Measurements from ENCODE around the gene ZNRF3. TPM values are rescaled to one million over a fixed set of nuclear protein-coding genes. Genes with fewer than 3 reads are reported as not detected.

The ZNRF3 gene
- total RNA-seq (1 to 10 TPM; 4.4 to 7.7 (median 6.3) TPM), polyA plus RNA-seq (1 to 10 TPM; 1.8 to 2.2 TPM)
- long read RNA-seq, donor 1, full-length matches to known transcripts, result 1 of 10 reads
- long read RNA-seq, donor 1, partial matches to known transcripts, result 8 of 10 reads
- long read RNA-seq, donor 1, other reads (novel, unspliced or antisense), result 1 of 10 reads
- long read RNA-seq, donor 2, full-length matches to known transcripts, result 5 of 29 reads
- long read RNA-seq, donor 2, partial matches to known transcripts, result 15 of 29 reads
- long read RNA-seq, donor 2, other reads (novel, unspliced or antisense), result 9 of 29 reads
- long read RNA-seq, donor 3, partial matches to known transcripts, result 15 of 17 reads
- long read RNA-seq, donor 3, other reads (novel, unspliced or antisense), result 2 of 17 reads

DNA sequence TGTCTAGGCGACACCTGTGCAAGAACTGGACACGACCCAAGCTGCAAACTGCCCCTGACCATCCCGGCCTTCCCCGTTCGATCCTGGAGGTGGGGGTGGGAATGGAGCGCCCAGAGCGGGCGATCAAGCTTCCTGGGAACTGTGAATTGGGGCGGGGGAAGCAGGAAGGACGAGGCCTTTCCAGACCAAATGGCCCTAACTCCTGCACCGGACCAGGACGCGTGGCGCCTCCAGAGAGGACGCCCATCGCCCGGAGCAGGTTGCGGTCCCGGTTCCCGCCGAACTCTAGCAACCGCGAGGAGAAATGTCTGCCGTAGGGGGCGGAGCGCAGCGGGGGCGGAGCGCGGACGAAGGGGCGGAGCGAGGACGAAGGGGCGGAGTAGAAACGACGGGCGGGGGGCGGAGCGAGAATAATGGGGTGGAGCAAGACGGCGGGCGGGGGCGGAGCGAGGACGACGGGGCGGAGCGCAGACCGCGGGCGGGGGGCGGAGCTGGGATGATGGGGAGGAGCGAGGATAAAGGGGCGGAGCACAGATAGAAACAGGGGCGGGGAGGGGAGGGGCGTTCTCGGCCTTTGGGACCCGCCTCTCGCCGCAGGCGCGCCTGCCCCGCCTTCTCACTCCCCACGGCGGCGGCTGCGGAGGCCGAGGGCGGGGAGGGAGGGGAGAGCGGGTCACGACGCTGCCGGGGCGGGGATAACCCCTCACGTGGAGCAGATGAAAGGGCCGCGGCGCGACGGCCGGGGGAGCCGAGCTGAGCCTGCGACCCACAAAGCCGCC lies at the start of gene ZNRF3:
Gene ZNRF3, plus strand, starts transcription at position 695 of the 779 bp plus-strand sequence. CDS start 195 bp downstream, outside the sequence.
- peak; percentile 91 to 93 for DNase-seq
- intact Hi-C loops (cut with DNase I), result no loop called here

DNA sequence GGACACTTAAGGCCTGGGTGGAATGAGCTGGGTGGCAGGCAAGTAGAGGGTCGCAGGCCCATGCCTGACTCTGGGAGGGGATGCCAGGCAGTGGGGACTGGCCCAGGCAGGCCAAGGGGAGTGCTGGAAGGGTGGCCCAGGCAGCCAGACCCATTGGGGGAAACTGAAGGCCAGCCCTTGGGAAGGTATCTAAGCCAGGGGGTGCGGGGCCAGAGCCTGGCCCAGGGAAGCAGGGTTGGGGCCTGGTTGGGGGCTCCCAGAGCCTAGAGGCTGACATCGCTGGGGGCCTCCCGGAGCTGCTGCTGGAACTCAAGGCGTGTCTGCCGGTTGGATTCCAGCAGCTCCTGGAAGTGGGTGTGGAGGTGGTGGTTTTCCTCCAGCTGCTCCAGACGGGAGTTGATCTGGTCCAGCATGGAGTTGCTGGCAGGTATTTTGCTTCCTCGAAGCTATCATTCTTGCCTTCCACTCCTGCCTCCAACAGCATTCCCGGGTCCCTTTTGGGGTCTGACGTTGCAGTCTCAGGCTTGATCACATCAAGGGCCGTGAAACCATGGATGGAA lies 47.7 kb upstream of the ZNRF3 start:
- 90 to 91% methylated on average over 11 of the region's 11 CpGs for WGBS, 2 donors
- H3K27me3 ChIP-seq, result no peaks in the 10 kb centered on the region
- DNase-seq, result no peak
- no peak overlapping the region for H3K4me3 ChIP-seq
- ATAC-seq, result no peak
- intact Hi-C loops (cut with DNase I), result loop anchor here in 1 of 10 donors (10.0 kb wide), 1 partner anchor 791 kb away; no protein-coding TSS in a partner anchor
- peaks cover 0 to 15% (median 0%) of the 10 kb centered on the region in 9 donors for H3K36me3 ChIP-seq
- no peak overlapping the region for H3K27ac ChIP-seq
- H3K9me3 ChIP-seq, result no peaks in the 10 kb centered on the region
- TF ChIP-seq, protein P1, sequence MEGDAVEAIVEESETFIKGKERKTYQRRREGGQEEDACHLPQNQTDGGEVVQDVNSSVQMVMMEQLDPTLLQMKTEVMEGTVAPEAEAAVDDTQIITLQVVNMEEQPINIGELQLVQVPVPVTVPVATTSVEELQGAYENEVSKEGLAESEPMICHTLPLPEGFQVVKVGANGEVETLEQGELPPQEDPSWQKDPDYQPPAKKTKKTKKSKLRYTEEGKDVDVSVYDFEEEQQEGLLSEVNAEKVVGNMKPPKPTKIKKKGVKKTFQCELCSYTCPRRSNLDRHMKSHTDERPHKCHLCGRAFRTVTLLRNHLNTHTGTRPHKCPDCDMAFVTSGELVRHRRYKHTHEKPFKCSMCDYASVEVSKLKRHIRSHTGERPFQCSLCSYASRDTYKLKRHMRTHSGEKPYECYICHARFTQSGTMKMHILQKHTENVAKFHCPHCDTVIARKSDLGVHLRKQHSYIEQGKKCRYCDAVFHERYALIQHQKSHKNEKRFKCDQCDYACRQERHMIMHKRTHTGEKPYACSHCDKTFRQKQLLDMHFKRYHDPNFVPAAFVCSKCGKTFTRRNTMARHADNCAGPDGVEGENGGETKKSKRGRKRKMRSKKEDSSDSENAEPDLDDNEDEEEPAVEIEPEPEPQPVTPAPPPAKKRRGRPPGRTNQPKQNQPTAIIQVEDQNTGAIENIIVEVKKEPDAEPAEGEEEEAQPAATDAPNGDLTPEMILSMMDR (IDR thresholded peaks at IDR 0.05), result no peak
- H3K4me1 ChIP-seq, result no peaks in the 10 kb centered on the region

More for the DNA sequence above, at the start of gene ZNRF3:
- H3K4me1 ChIP-seq, result peaks cover 3 to 38% (median 18%) of the 10 kb centered on the region in 9 donors
- no peaks in the 10 kb centered on the region for H3K36me3 ChIP-seq
- ATAC-seq, result peak; percentile 96 to 99 (median 98)
- H3K4me3 ChIP-seq, result peak within 1 kb of the TSS; percentile 51 to 83 (median 70)
- 1% methylated on average over 74 to 80 of the region's 85 CpGs for WGBS, 2 donors
- no peaks in the 10 kb centered on the region for H3K9me3 ChIP-seq
- H3K27me3 ChIP-seq, result peaks cover 0 to 13% (median 0%) of the 10 kb centered on the region in 7 donors
- H3K27ac ChIP-seq, result peak within 1 kb of the TSS in 8 of 10 donors; percentile 58 to 72 (median 70)
- TF ChIP-seq, protein P1 (IDR thresholded peaks at IDR 0.05), result no peak

DNA sequence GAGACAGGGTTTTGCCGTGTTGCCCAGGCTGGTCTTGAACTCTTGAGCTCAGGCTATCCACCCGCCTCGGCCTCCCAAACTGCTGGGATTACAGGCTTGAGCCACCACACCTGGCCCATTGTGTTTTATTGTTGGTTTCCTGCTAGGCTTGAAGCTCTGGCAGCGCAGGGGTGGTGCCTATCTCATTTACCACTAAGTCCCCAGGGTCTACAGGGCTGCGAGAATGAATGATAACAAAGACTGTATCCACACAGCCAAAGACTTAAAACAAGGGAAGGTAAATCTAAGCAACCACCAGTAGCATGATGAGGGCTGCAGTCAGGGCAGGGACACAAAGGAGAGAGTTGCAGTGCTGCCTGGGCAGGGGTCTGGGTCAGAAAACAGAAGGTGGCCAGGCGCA lies 45.7 kb upstream of the ZNRF3 start:
- Histone ChIP-seq H3K27me3 (no peaks in the 10 kb centered on the region), H3K27ac (no peak overlapping the region), H3K9me3 (no peaks in the 10 kb centered on the region), H3K4me1 (no peaks in the 10 kb centered on the region), H3K36me3 (peaks cover 0 to 8% (median 0%) of the 10 kb centered on the region in 9 donors), H3K4me3 (no peak overlapping the region)
- TF ChIP-seq, protein P1 (IDR thresholded peaks at IDR 0.05), result no peak
- intact Hi-C loops (cut with DNase I), result loop anchor here in 1 of 10 donors (10.0 kb wide), 1 partner anchor 793 kb away; no protein-coding TSS in a partner anchor
- no peak for DNase-seq
- 89 to 90% methylated on average over 6 of the region's 6 CpGs for WGBS, 2 donors
- no peak for ATAC-seq

DNA sequence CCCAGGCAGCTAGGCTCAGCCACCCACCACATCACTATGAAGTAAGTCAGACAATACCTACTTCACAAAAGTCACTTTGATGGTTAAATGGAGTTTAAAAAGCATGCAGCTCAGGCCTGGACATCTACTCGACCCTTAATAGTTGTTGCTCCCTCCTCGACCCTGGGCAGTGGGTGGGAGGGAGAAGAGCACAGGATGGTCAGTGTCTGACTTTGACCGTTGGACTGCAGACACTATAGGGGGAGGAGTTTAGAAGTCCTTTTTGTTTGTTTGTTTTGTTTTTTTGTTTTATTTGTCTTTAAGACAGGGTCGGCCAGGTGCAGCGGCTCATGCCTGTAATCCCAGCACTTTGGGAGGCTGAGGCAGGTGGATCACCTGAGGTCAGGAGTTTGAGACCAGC lies 44.4 kb upstream of the ZNRF3 start:
- Histone ChIP-seq H3K36me3 (peaks cover 0 to 4% (median 0%) of the 10 kb centered on the region in 9 donors), H3K4me1 (no peaks in the 10 kb centered on the region), H3K4me3 (no peak overlapping the region), H3K27me3 (no peaks in the 10 kb centered on the region), H3K27ac (no peak overlapping the region), H3K9me3 (no peaks in the 10 kb centered on the region)
- TF ChIP-seq, protein P1 (IDR thresholded peaks at IDR 0.05), result no peak
- intact Hi-C loops (cut with DNase I), result loop anchor here in 1 of 10 donors (10.0 kb wide), 1 partner anchor 794 kb away; no protein-coding TSS in a partner anchor
- DNase-seq (no peak), ATAC-seq (no peak)
- 84% methylated on average over 5 of the region's 5 CpGs for WGBS, 2 donors
